ENCODE measurements around the gene DDX24. TPM values are rescaled to one million over a fixed set of nuclear protein-coding genes. Genes with fewer than 3 reads are reported as not detected.

The DDX24 gene
- total RNA-seq, 2 donors from 2014 or later = 131 to 137 TPM

DNA sequence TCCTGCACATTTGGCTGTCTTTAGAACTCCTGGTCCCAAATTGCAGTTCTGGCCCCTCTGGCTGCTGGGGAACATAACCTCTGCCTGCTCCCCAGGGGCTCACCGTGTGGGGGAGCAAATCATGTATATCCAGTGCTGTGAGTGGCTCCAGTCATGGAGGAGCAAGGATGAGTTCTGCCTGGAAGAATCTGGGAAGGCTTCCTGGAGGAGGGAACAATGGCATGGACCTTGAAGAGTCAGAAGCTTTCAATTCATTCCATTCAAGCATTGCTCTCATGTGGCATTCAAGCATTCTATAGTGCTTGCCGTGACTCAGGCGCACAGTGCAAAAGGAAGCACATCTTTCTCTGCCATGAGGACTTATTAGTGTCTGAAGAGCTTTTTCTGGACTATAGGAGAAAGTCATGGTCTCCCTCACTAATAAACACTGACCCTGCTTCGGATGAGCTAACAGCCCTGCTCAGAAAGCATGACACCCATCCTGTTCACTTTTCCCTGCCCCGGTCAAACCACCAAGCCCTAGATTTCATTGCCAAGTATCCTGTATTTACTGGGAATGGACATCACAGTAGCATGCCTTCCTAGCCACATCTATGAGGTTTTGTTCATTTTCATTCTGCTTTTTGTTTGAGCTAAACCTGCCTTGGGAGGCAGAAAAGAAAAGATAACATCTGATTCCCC is 33.0 kb upstream of the DDX24 start:
- Histone ChIP-seq H3K27ac (ENCODE audit: low read depth, low read length) (no peak overlapping the region), H3K4me1 (ENCODE audit: control insufficient read depth, insufficient read depth, low read length) (no peaks in the 10 kb centered on the region), H3K9ac (ENCODE audit: extremely low read depth, low read length, poor library complexity, severe bottlenecking) (no peak overlapping the region), H3K36me3 (ENCODE audit: control insufficient read depth, insufficient read depth, low read length) (no peaks in the 10 kb centered on the region), H3K27me3 (ENCODE audit: control insufficient read depth, insufficient read depth, low read length, poor library complexity, severe bottlenecking) (no peaks in the 10 kb centered on the region), H3K4me3 (ENCODE audit: low read length) (no peak overlapping the region), H3K9me3 (ENCODE audit: control insufficient read depth, low read length) (no peaks in the 10 kb centered on the region)
- TF ChIP-seq, protein P1, sequence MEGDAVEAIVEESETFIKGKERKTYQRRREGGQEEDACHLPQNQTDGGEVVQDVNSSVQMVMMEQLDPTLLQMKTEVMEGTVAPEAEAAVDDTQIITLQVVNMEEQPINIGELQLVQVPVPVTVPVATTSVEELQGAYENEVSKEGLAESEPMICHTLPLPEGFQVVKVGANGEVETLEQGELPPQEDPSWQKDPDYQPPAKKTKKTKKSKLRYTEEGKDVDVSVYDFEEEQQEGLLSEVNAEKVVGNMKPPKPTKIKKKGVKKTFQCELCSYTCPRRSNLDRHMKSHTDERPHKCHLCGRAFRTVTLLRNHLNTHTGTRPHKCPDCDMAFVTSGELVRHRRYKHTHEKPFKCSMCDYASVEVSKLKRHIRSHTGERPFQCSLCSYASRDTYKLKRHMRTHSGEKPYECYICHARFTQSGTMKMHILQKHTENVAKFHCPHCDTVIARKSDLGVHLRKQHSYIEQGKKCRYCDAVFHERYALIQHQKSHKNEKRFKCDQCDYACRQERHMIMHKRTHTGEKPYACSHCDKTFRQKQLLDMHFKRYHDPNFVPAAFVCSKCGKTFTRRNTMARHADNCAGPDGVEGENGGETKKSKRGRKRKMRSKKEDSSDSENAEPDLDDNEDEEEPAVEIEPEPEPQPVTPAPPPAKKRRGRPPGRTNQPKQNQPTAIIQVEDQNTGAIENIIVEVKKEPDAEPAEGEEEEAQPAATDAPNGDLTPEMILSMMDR (conservative IDR thresholded peaks at IDR 0.05) = no peak
- WGBS, 2 experiments (ENCODE audit: insufficient coverage in 1 of 2, insufficient read length in 1 of 2) = 94 to 95% methylated on average over 3 to 5 of the region's 5 CpGs
- H3K27me3 Mint-ChIP-seq (ENCODE audit: insufficient read depth) = peaks cover 5% of the 10 kb centered on the region
- H3K4me1 Mint-ChIP-seq = no peaks in the 10 kb centered on the region
- H3K9me3 Mint-ChIP-seq = no peaks in the 10 kb centered on the region
- no peaks in the 10 kb centered on the region for H3K36me3 Mint-ChIP-seq (ENCODE audit: low read depth)
- H3K27ac Mint-ChIP-seq = no peak overlapping the region
- H3K4me3 Mint-ChIP-seq = no peak overlapping the region
- peak; percentile 19 for DNase-seq

GRCh38 chr14:94113490-94113889 is 32.5 kb upstream of the DDX24 start:
- no peak overlapping the region for H3K27ac ChIP-seq (ENCODE audit: low read depth, low read length)
- no peak overlapping the region for H3K9ac ChIP-seq (ENCODE audit: extremely low read depth, low read length, poor library complexity, severe bottlenecking)
- H3K27me3 ChIP-seq (ENCODE audit: control insufficient read depth, insufficient read depth, low read length, poor library complexity, severe bottlenecking) = no peaks in the 10 kb centered on the region
- TF ChIP-seq, protein P1 (conservative IDR thresholded peaks at IDR 0.05) = no peak
- WGBS, 2 experiments (ENCODE audit: insufficient coverage in 1 of 2, insufficient read length in 1 of 2) = 78 to 93% methylated on average over 4 to 6 of the region's 6 CpGs
- no peaks in the 10 kb centered on the region for H3K36me3 ChIP-seq (ENCODE audit: control insufficient read depth, insufficient read depth, low read length)
- Mint-ChIP-seq H3K9me3 (no peaks in the 10 kb centered on the region), H3K27ac (no peak overlapping the region), H3K36me3 (ENCODE audit: low read depth) (no peaks in the 10 kb centered on the region), H3K4me1 (no peaks in the 10 kb centered on the region), H3K27me3 (ENCODE audit: insufficient read depth) (peaks cover 5% of the 10 kb centered on the region), H3K4me3 (no peak overlapping the region)
- no peaks in the 10 kb centered on the region for H3K4me1 ChIP-seq (ENCODE audit: control insufficient read depth, insufficient read depth, low read length)
- no peak overlapping the region for H3K4me3 ChIP-seq (ENCODE audit: low read length)
- H3K9me3 ChIP-seq (ENCODE audit: control insufficient read depth, low read length) = no peaks in the 10 kb centered on the region
- peak; percentile 17 for DNase-seq

DNA sequence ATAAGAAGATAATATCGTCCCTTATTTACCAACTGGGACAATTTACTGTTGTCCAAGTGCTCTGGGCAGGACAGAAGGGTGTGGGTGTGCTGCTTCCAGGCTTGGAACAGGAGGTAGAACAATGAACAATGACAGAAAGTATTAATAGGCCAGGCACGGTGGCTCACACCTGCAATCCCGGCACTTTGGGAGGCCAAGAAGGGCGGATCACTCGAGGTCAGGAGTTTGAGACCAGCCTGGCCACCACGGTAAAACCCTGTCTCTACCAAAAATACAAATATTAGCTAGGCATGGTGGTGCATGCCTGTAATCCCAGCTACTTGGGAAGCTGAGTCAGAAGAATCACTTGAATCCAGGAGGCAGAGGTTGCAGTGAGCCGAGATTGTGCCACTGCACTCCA is 32.1 kb upstream of the DDX24 start:
- Mint-ChIP-seq H3K4me1 (no peaks in the 10 kb centered on the region), H3K36me3 (ENCODE audit: low read depth) (no peaks in the 10 kb centered on the region), H3K27me3 (ENCODE audit: insufficient read depth) (peaks cover 5% of the 10 kb centered on the region), H3K4me3 (no peak overlapping the region), H3K27ac (no peak overlapping the region), H3K9me3 (no peaks in the 10 kb centered on the region)
- 94 to 100% methylated on average over 7 of the region's 7 CpGs for WGBS, 2 experiments (ENCODE audit: insufficient coverage in 1 of 2, insufficient read length in 1 of 2)
- Histone ChIP-seq H3K36me3 (ENCODE audit: control insufficient read depth, insufficient read depth, low read length) (no peaks in the 10 kb centered on the region), H3K9ac (ENCODE audit: extremely low read depth, low read length, poor library complexity, severe bottlenecking) (no peak overlapping the region), H3K9me3 (ENCODE audit: control insufficient read depth, low read length) (no peaks in the 10 kb centered on the region), H3K27ac (ENCODE audit: low read depth, low read length) (no peak overlapping the region), H3K4me3 (ENCODE audit: low read length) (no peak overlapping the region), H3K4me1 (ENCODE audit: control insufficient read depth, insufficient read depth, low read length) (no peaks in the 10 kb centered on the region), H3K27me3 (ENCODE audit: control insufficient read depth, insufficient read depth, low read length, poor library complexity, severe bottlenecking) (no peaks in the 10 kb centered on the region)
- DNase-seq = peak; percentile 12
- TF ChIP-seq, protein P1 (conservative IDR thresholded peaks at IDR 0.05) = no peak

All from endodermal cell (in vitro differentiated cells).